Loucy (cell line): ENCODE results near the gene DENND6B.

ENCODE experiments used
- H2AFZ ChIP-seq: fragments of 200-600 bp; sonication (generic); 2 replicates; pipeline ENCODE4 v1.6.0; 2016; ENCODE audit warnings: antibody characterized with exemption, mild to moderate bottlenecking, low read length, moderate library complexity
- H3F3A ChIP-seq: fragments of 200-600 bp; 2 replicates; pipeline ENCODE4 v1.6.0; 2016; ENCODE audit warnings: antibody characterized with exemption, low read depth, mild to moderate bottlenecking
- H3K27me3 ChIP-seq: fragments of 200-600 bp; sonication (generic); 2 replicates; pipeline ENCODE4 v1.6.1; 2014; ENCODE audit warnings: low read length, mild to moderate bottlenecking; ENCODE audit not compliant: insufficient read depth, poor library complexity, severe bottlenecking
- H3K36me3 ChIP-seq: fragments of 200-600 bp; sonication (generic); 2 replicates; pipeline ENCODE4 v1.6.1; 2016; ENCODE audit warnings: low read length; ENCODE audit not compliant: insufficient read depth
- H3K4me1 ChIP-seq: fragments of 200-600 bp; sonication (generic); 2 replicates; pipeline ENCODE4 v1.5.1; 2014; ENCODE audit warnings: low read length, mild to moderate bottlenecking; ENCODE audit not compliant: insufficient read depth, poor library complexity, severe bottlenecking
- H3K4me2 ChIP-seq: fragments of 200-600 bp; sonication (generic); 2 replicates; pipeline ENCODE4 v1.6.0; 2014; ENCODE audit warnings: antibody characterized with exemption, low read length, low read depth, mild to moderate bottlenecking; ENCODE audit not compliant: poor library complexity, severe bottlenecking
- H3K4me3 ChIP-seq: fragments of 200-600 bp; sonication (generic); 2 replicates; pipeline ENCODE4 v1.5.1; 2014; ENCODE audit warnings: low read length, mild to moderate bottlenecking, mixed read lengths; ENCODE audit not compliant: poor library complexity, severe bottlenecking
- H3K79me2 ChIP-seq: fragments of 200-600 bp; sonication (generic); 2 replicates; pipeline ENCODE4 v1.6.1; 2014; ENCODE audit warnings: low read length; ENCODE audit not compliant: insufficient read depth
- H3K9ac ChIP-seq: fragments of 200-600 bp; sonication (generic); 2 replicates; pipeline ENCODE4 v1.6.0; 2014; ENCODE audit warnings: mild to moderate bottlenecking, low read depth, low read length, moderate library complexity; ENCODE audit not compliant: poor library complexity, severe bottlenecking
- H3K9me2 ChIP-seq: fragments of 200-600 bp; sonication (generic); replicated peaks from 2 replicates; pipeline ENCODE4 v1.6.1; 2016; ENCODE audit warnings: low read depth, low read length, mixed read lengths
- H3K9me3 ChIP-seq: fragments of 200-600 bp; sonication (generic); 2 replicates; pipeline ENCODE4 v1.6.1; 2014; ENCODE audit warnings: mild to moderate bottlenecking, antibody characterized with exemption, low read length, low read depth; ENCODE audit not compliant: insufficient read depth
- H4K20me1 ChIP-seq: fragments of 200-600 bp; sonication (generic); 2 replicates; pipeline ENCODE4 v1.6.0; 2014; ENCODE audit warnings: antibody characterized with exemption, low read length, mild to moderate bottlenecking; ENCODE audit not compliant: insufficient read depth, poor library complexity, severe bottlenecking
- CTCF ChIP-seq: fragments of 200-600 bp; sonication (generic); conservative IDR thresholded peaks from 2 replicates; pipeline ENCODE4 v1.5.1; 2014; ENCODE audit warnings: mild to moderate bottlenecking, antibody characterized with exemption, low read length
- EZH2phosphoT487 ChIP-seq: fragments of 200-600 bp; IDR thresholded peaks from 2 replicates; pipeline ENCODE4 v1.6.1; 2018; ENCODE audit warnings: antibody characterized with exemption, mild to moderate bottlenecking, moderate library complexity, borderline replicate concordance

The DENND6B gene

GRCh38 chr22:50300620-50301257 is 26.1 kb downstream of the DENND6B start:
- no peak for TF ChIP-seq CTCF
- no peak for TF ChIP-seq EZH2phosphoT487
- Histone ChIP-seq H3K4me2 (no peak overlapping the region), H3K9me2 (no peaks in the 10 kb centered on the region), H4K20me1 (peaks cover 9% of the 10 kb centered on the region), H3K4me3 (no peak overlapping the region), H3K36me3 (no peaks in the 10 kb centered on the region), H3F3A (no peaks in the 10 kb centered on the region), H3K27me3 (no peaks in the 10 kb centered on the region), H3K9ac (no peak overlapping the region), H2AFZ (no peak overlapping the region), H3K9me3 (no peaks in the 10 kb centered on the region), H3K4me1 (peaks cover 44% of the 10 kb centered on the region), H3K79me2 (peaks cover 40% of the 10 kb centered on the region)

- no peaks in the 10 kb centered on the region for H3F3A ChIP-seq
- H3K4me2 ChIP-seq: no peak overlapping the region
- no peaks in the 10 kb centered on the region for H3K9me3 ChIP-seq
- no peaks in the 10 kb centered on the region for H3K27me3 ChIP-seq
- peaks cover 33% of the 10 kb centered on the region; the same call in 1 of the 2 replicates for H3K79me2 ChIP-seq
- H3K9ac ChIP-seq: no peak overlapping the region
- H3K4me1 ChIP-seq: peaks cover 37% of the 10 kb centered on the region
- H3K9me2 ChIP-seq: no peaks in the 10 kb centered on the region
- no peak overlapping the region for H3K4me3 ChIP-seq
- no peak overlapping the region for H2AFZ ChIP-seq
- no peak for TF ChIP-seq CTCF
- no peak for TF ChIP-seq EZH2phosphoT487
- H3K36me3 ChIP-seq: no peaks in the 10 kb centered on the region
- H4K20me1 ChIP-seq: peaks cover 3% of the 10 kb centered on the region
Observed at GRCh38 chr22:50299785-50300619, 26.8 kb downstream of the DENND6B start.

DNA sequence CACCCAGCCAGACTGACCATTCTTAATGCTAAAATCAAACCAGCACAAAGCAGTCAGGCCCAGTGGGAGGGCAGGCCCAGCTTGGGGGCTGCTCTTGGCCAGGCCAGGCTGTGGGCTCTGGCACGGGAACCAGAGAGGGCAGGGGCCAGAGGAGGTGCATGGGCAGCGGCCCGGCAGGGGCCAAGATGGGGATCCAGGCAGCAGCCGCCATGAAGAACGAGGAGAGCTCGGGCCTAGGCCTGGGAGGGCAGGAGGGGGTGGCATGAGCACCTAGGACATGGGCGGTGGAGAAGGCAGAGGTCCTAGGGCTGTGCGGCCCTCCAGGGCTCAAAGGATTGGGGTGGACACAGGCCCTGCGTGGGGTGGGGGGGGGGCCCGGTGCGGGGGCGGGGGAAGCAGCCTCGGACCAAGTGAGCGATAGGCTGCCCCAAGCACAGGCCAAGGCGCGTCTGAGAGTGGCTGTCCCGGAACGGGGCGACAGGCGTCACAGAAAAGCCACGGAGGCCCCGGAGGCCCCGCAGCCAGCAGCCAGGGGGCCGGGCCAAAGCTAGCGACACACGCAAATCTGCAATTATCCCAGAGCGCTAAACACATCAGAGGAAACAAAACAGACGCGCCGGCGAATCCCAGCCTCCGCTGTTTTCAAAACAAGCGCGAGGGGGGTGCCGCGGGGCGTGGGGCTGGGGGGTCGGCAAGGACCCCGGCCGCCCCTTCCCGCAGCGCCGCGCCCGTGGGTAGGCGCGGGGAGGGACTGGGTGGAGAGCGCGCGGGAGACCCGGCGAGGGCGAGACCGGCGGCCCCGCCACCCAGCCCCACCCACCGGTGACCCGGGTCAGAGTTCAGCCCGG is 27.7 kb downstream of the DENND6B start:
- Histone ChIP-seq H3K36me3 (no peaks in the 10 kb centered on the region), H3F3A (no peaks in the 10 kb centered on the region), H3K79me2 (peaks cover 27% of the 10 kb centered on the region; the same call in 1 of the 2 replicates), H3K9me2 (no peaks in the 10 kb centered on the region), H3K4me2 (no peak overlapping the region), H3K4me1 (peaks cover 29% of the 10 kb centered on the region), H4K20me1 (peaks cover 3% of the 10 kb centered on the region), H3K9ac (no peak overlapping the region), H2AFZ (no peak overlapping the region), H3K9me3 (no peaks in the 10 kb centered on the region), H3K27me3 (no peaks in the 10 kb centered on the region), H3K4me3 (no peak overlapping the region)
- no peak for TF ChIP-seq EZH2phosphoT487
- no peak for TF ChIP-seq CTCF
